Measurements from ENCODE around the gene DAB1.

GRCh38 chr1:57086154-57086553 is 337.7 kb downstream of the DAB1 start:
- TF ChIP-seq CTCF (IDR thresholded peaks at IDR 0.05), result no peak
- no peak for TF ChIP-seq POLR2A (IDR thresholded peaks at IDR 0.05)

Data from right lobe of liver (tissue), 4 donors.